ENCODE measurements around the gene UBE2A. TPM values are rescaled to one million over a fixed set of nuclear protein-coding genes. Genes with fewer than 3 reads are reported as not detected.

Gene UBE2A
- total RNA-seq, 1 donor from 2014 or later: 68.2 TPM

GRCh38 chrX:119573222-119573621, 1.1 kb upstream of the UBE2A start:
- peaks cover 6% of the 10 kb centered on the region for H3K4me1 Mint-ChIP-seq (ENCODE audit: unreplicated experiment)
- H3K9me3 Mint-ChIP-seq (ENCODE audit: unreplicated experiment): peaks cover 7% of the 10 kb centered on the region
- TF ChIP-seq CTCF (IDR thresholded peaks at IDR 0.05): no peak
- DNase-seq (ENCODE audit: extremely low spot score, unreplicated experiment): no peak
- H3K36me3 Mint-ChIP-seq (ENCODE audit: unreplicated experiment): no peaks in the 10 kb centered on the region
- no peaks in the 10 kb centered on the region for H3K27me3 Mint-ChIP-seq (ENCODE audit: unreplicated experiment)
- H3K4me3 Mint-ChIP-seq (ENCODE audit: unreplicated experiment): peak overlapping the region; percentile 83
- H3K27ac Mint-ChIP-seq (ENCODE audit: unreplicated experiment): peak overlapping the region; percentile 94

GRCh38 chrX:119573840-119574393, 446 bp upstream of the UBE2A start:
- Mint-ChIP-seq H3K27me3 (ENCODE audit: unreplicated experiment) (no peaks in the 10 kb centered on the region), H3K9me3 (ENCODE audit: unreplicated experiment) (peaks cover 7% of the 10 kb centered on the region), H3K27ac (ENCODE audit: unreplicated experiment) (peak overlapping the region; percentile 94), H3K4me1 (ENCODE audit: unreplicated experiment) (peaks cover 6% of the 10 kb centered on the region), H3K4me3 (ENCODE audit: unreplicated experiment) (peak overlapping the region; percentile 83), H3K36me3 (ENCODE audit: unreplicated experiment) (no peaks in the 10 kb centered on the region)
- DNase-seq (ENCODE audit: extremely low spot score, unreplicated experiment): no peak
- TF ChIP-seq CTCF (IDR thresholded peaks at IDR 0.05): no peak

GRCh38 chrX:119579414-119579813, 5.1 kb downstream of the UBE2A start:
- DNase-seq (ENCODE audit: extremely low spot score, unreplicated experiment): no peak
- no peaks in the 10 kb centered on the region for H3K27me3 Mint-ChIP-seq (ENCODE audit: unreplicated experiment)
- no peak overlapping the region for H3K27ac Mint-ChIP-seq (ENCODE audit: unreplicated experiment)
- H3K36me3 Mint-ChIP-seq (ENCODE audit: unreplicated experiment): peaks cover 3% of the 10 kb centered on the region
- no peaks in the 10 kb centered on the region for H3K4me1 Mint-ChIP-seq (ENCODE audit: unreplicated experiment)
- H3K4me3 Mint-ChIP-seq (ENCODE audit: unreplicated experiment): no peak overlapping the region
- no peaks in the 10 kb centered on the region for H3K9me3 Mint-ChIP-seq (ENCODE audit: unreplicated experiment)
- no peak for TF ChIP-seq CTCF (IDR thresholded peaks at IDR 0.05)

- no peak for TF ChIP-seq CTCF (IDR thresholded peaks at IDR 0.05)
- no peaks in the 10 kb centered on the region for H3K9me3 Mint-ChIP-seq (ENCODE audit: unreplicated experiment)
Measured at GRCh38 chrX:119583431-119584059, 9.2 kb downstream of the UBE2A start.

GRCh38 chrX:119589810-119590209, 15.4 kb downstream of the UBE2A start:
- H3K36me3 Mint-ChIP-seq (ENCODE audit: unreplicated experiment): peaks cover 5% of the 10 kb centered on the region
- H3K4me1 Mint-ChIP-seq (ENCODE audit: unreplicated experiment): no peaks in the 10 kb centered on the region
- no peak overlapping the region for H3K4me3 Mint-ChIP-seq (ENCODE audit: unreplicated experiment)
- H3K27me3 Mint-ChIP-seq (ENCODE audit: unreplicated experiment): no peaks in the 10 kb centered on the region
- H3K9me3 Mint-ChIP-seq (ENCODE audit: unreplicated experiment): peaks cover 8% of the 10 kb centered on the region
- no peak for TF ChIP-seq CTCF (IDR thresholded peaks at IDR 0.05)
- DNase-seq (ENCODE audit: extremely low spot score, unreplicated experiment): no peak
- H3K27ac Mint-ChIP-seq (ENCODE audit: unreplicated experiment): no peak overlapping the region

More at GRCh38 chrX:119583431-119584059, 9.2 kb downstream of the UBE2A start:
- no peak for DNase-seq (ENCODE audit: extremely low spot score, unreplicated experiment)
- Mint-ChIP-seq H3K27me3 (ENCODE audit: unreplicated experiment) (no peaks in the 10 kb centered on the region), H3K4me1 (ENCODE audit: unreplicated experiment) (no peaks in the 10 kb centered on the region), H3K27ac (ENCODE audit: unreplicated experiment) (no peak overlapping the region), H3K36me3 (ENCODE audit: unreplicated experiment) (peaks cover 3% of the 10 kb centered on the region), H3K4me3 (ENCODE audit: unreplicated experiment) (no peak overlapping the region)

All from osteocyte (in vitro differentiated cells).